Measurements from ENCODE around the gene AFF4. TPM values are rescaled to one million over a fixed set of nuclear protein-coding genes. Genes with fewer than 3 reads are reported as not detected.

The AFF4 gene
- total RNA-seq, 2 experiments from 2014 or later = 97.9 to 103 TPM

- H3K4me3 ChIP-seq (ENCODE audit: low read length) = no peak overlapping the region
- no peaks in the 10 kb centered on the region for H3K9me3 ChIP-seq (ENCODE audit: control insufficient read depth in 1 of 2, insufficient read depth in 1 of 2, low read length in 2 of 2)
- no peaks in the 10 kb centered on the region for H3K4me1 ChIP-seq (ENCODE audit: insufficient read depth, low read length)
- H3K4me1 Mint-ChIP-seq (ENCODE audit: low read depth) = no peaks in the 10 kb centered on the region
- ATAC-seq (ENCODE audit: poor library complexity) (no peak), DNase-seq (no peak)
- peaks cover 89% of the 10 kb centered on the region for H3K36me3 Mint-ChIP-seq (ENCODE audit: low read depth)
- ChIA-PET POLR2A (no interaction called here), CTCF (no interaction called here)
- no peaks in the 10 kb centered on the region for H3K27me3 Mint-ChIP-seq
- H3K4me3 Mint-ChIP-seq = no peak overlapping the region
- peak overlapping the region; percentile 36 for H3K27ac Mint-ChIP-seq
- no peak for TF ChIP-seq CTCF (IDR thresholded peaks at IDR 0.05)
- peaks cover 79% of the 10 kb centered on the region for H3K36me3 ChIP-seq (ENCODE audit: insufficient read depth, low read length)
- H3K27ac ChIP-seq (ENCODE audit: low read depth in 1 of 2, low read length in 2 of 2) = no peak overlapping the region
- H3K27me3 ChIP-seq (ENCODE audit: control insufficient read depth in 1 of 2, insufficient read depth in 2 of 2, low read length in 2 of 2) = no peaks in the 10 kb centered on the region
- no peaks in the 10 kb centered on the region for H3K9me3 Mint-ChIP-seq
- intact Hi-C loops (cut with DNase I, micrococcal nuclease) = no loop called here
Measured at GRCh38 chr5:132887283-132887682, 76.2 kb downstream of the AFF4 start.

GRCh38 chr5:132886064-132886823 is 77.2 kb downstream of the AFF4 start:
- no peaks in the 10 kb centered on the region for H3K4me1 Mint-ChIP-seq (ENCODE audit: low read depth)
- no peak overlapping the region for H3K4me3 Mint-ChIP-seq
- H3K9me3 Mint-ChIP-seq = no peaks in the 10 kb centered on the region
- TF ChIP-seq CTCF (IDR thresholded peaks at IDR 0.05) = no peak
- intact Hi-C loops (cut with DNase I, micrococcal nuclease) = no loop called here
- Histone ChIP-seq H3K4me3 (ENCODE audit: low read length) (no peak overlapping the region), H3K36me3 (ENCODE audit: insufficient read depth, low read length) (peaks cover 79% of the 10 kb centered on the region), H3K27ac (ENCODE audit: low read depth in 1 of 2, low read length in 2 of 2) (no peak overlapping the region), H3K27me3 (ENCODE audit: control insufficient read depth in 1 of 2, insufficient read depth in 2 of 2, low read length in 2 of 2) (no peaks in the 10 kb centered on the region), H3K9me3 (ENCODE audit: control insufficient read depth in 1 of 2, insufficient read depth in 1 of 2, low read length in 2 of 2) (no peaks in the 10 kb centered on the region), H3K4me1 (ENCODE audit: insufficient read depth, low read length) (no peaks in the 10 kb centered on the region)
- peaks cover 89% of the 10 kb centered on the region for H3K36me3 Mint-ChIP-seq (ENCODE audit: low read depth)
- no peaks in the 10 kb centered on the region for H3K27me3 Mint-ChIP-seq
- H3K27ac Mint-ChIP-seq = peak overlapping the region; percentile 36
- CTCF ChIA-PET = interaction anchor here (0.8 kb wide), 1 partner anchor 10 kb away, joined by 3 read pairs; no protein-coding TSS in a partner anchor
- POLR2A ChIA-PET = no interaction called here
- DNase-seq (no peak), ATAC-seq (ENCODE audit: poor library complexity) (no peak)

- Mint-ChIP-seq H3K27me3 (no peaks in the 10 kb centered on the region), H3K9me3 (no peaks in the 10 kb centered on the region), H3K27ac (no peak overlapping the region), H3K4me3 (no peak overlapping the region), H3K4me1 (ENCODE audit: low read depth) (no peaks in the 10 kb centered on the region), H3K36me3 (ENCODE audit: low read depth) (peaks cover 90% of the 10 kb centered on the region)
- Histone ChIP-seq H3K36me3 (ENCODE audit: insufficient read depth, low read length) (peaks cover 81% of the 10 kb centered on the region), H3K27me3 (ENCODE audit: control insufficient read depth in 1 of 2, insufficient read depth in 2 of 2, low read length in 2 of 2) (no peaks in the 10 kb centered on the region), H3K9me3 (ENCODE audit: control insufficient read depth in 1 of 2, insufficient read depth in 1 of 2, low read length in 2 of 2) (no peaks in the 10 kb centered on the region), H3K4me1 (ENCODE audit: insufficient read depth, low read length) (no peaks in the 10 kb centered on the region), H3K27ac (ENCODE audit: low read depth in 1 of 2, low read length in 2 of 2) (no peak overlapping the region), H3K4me3 (ENCODE audit: low read length) (no peak overlapping the region)
- intact Hi-C loops (cut with DNase I, micrococcal nuclease) = loop anchor here (5.0 kb wide), 2 partner anchors 52 to 497 kb away; partner anchors contain the start of gene SHROOM1 (in 1 of the 2)
- ChIA-PET CTCF (interaction anchor here (1.8 to 2.1 kb wide), 3 partner anchors 10 to 18 kb away, joined by 6 to 11 read pairs (median 6); partner anchors contain the start of genes GDF9 and UQCRQ), POLR2A (interaction anchor here (0.5 kb wide), 1 partner anchor 16 kb away, joined by 3 read pairs; no protein-coding TSS in a partner anchor)
- ATAC-seq (ENCODE audit: poor library complexity) (no peak), DNase-seq (no peak)
- TF ChIP-seq CTCF (IDR thresholded peaks at IDR 0.05) = no peak
Measured at GRCh38 chr5:132884548-132884947, 78.9 kb downstream of the AFF4 start.

All from CD4-positive, alpha-beta T cell (primary cell).